Cardiac septum (tissue), 1 donor: ENCODE results near the gene DNAAF9. TPM values are rescaled to one million over a fixed set of nuclear protein-coding genes. Genes with fewer than 3 reads are reported as not detected.

Source experiments
- DNase-seq: peaks from one replicate; pipeline ENCODE4 v3.0.0-alpha.2; 2020; ENCODE audit warnings: low spot score
- intact Hi-C: fragments of 100-400 bp; cut with DNase I; formaldehyde crosslinking; loops from one replicate; pipeline ENCODE4 v1.14.0; 2022
- total RNA-seq: library from RNA; stranded (reverse); fragmentation: NEBNext Ultra II Directional; extraction: Animal tissue kit (Norgen Biotek cat#: 25700); gene quantifications from one replicate; pipeline ENCODE4 v1.2.1, GENCODE V29; 2021
- donor health status: DM: no; HTN: no; CAD: no.

DNAAF9 gene
- total RNA-seq, 1 donor from 2014 or later: 29.1 TPM

DNA sequence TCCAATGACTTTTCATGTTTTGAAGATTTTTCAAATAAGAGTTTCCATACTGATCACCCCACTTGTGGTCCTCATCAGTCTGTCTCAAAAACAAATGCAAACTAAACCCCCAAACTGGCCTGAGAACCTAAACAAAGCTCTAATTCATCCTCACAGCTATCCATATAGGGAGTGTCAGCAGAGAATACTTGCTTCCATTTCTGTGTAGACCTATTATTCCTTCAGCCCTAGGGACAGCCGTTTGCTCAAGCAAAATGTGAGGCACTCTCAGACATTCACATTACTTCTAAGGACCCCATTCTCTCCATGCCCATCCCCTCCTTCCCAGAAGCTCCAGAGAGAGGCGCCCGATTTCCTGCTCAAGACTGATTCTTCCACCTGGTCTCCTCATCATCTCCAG lies 24.6 kb downstream of the DNAAF9 start:
- no peak for DNase-seq

DNA sequence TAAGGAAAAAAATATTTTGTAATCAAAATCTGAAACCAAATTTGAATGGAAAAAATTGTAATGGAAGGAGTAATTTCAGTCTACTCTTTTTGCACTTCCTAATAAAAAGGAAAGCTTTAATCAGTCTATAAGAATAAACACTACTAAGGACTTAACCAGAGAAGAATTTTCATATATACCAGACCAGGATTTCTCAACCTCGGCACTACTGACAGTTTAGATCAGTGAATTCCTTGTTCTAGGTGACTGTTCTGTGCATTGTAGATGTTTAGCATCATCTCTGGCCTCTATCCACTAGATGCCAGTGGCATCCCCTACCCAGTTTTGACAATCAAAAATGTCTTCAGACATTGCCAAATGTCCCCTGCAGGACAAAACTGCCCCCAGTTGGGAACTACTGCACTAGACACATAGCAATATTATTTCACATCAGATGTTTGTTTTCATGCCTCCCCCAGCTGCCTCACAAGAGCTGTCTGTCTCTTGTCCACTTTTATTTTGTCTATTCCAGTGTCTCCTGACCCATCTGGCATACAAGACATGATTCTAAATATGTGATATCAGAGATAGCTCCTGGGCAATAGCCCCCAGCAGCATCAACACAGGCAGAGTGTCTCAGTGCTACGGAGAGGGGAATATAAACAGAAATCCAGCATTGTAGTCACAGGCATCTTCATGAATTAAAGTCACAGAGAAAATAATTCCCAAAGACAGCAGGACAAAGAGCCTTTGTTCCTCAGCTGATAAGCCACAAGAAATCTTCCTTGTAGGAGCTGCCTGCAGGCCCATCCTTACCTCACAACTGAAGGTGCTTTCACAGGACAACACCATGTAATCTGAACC lies 27.0 kb downstream of the DNAAF9 start:
- intact Hi-C loops: no loop called here
- no peak for DNase-seq

More for the DNA sequence above, 24.6 kb downstream of the DNAAF9 start:
- intact Hi-C loops: no loop called here

- intact Hi-C loops: no loop called here
- DNase-seq: no peak
These were observed 29.3 kb downstream of the DNAAF9 start for GRCh38 chr20:3378138-3378537.

- intact Hi-C loops: no loop called here
These were observed 29.8 kb downstream of the DNAAF9 start for GRCh38 chr20:3377644-3378043.

GRCh38 chr20:3374296-3374695 lies 33.2 kb downstream of the DNAAF9 start:
- DNase-seq: no peak
- intact Hi-C loops: no loop called here

More at GRCh38 chr20:3377644-3378043, 29.8 kb downstream of the DNAAF9 start:
- no peak for DNase-seq

GRCh38 chr20:3371754-3372153 lies 35.7 kb downstream of the DNAAF9 start:
- no peak for DNase-seq
- intact Hi-C loops: no loop called here

DNA sequence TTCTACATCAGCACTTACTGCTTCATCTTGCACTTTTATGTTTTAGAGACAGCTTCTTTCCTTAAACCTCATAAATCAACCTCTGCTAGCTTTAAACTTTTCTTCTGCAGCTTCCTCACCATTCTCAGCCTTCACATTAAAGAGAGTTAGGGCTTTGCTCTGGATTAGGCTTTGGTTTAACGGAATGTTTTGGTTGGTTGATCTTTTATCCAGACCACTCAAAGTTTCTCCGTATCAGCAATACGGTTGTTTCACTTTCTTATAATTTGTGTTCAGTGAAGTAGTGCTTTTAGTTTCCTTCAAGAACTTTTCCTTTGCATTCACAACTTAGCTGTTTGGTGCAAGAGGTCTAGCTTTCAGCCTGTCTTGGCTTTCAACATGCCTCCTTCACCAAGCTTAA lies 40.4 kb downstream of the DNAAF9 start:
- intact Hi-C loops: no loop called here
- no peak for DNase-seq

- no peak for DNase-seq
- intact Hi-C loops: no loop called here
These were observed 43.0 kb downstream of the DNAAF9 start for GRCh38 chr20:3364323-3365013.

DNA sequence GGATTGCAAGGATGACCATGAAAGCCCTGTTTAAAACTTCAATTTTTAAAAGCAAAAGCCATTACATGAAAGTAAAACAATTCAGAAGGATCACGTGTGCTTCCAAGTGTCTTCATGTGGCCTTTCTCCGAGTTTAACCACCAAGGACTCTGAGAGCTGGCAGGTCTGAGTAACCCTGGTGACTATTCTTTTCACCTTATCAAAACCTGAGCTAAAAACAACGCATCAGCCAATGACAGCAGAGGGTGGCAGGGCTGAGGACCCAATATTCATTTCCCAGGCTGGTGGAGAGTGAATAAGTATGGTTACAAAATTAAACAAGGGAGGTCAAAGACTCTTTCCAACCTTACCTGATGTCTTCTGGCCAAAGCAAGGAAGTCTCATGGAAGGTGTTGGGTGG lies 46.7 kb downstream of the DNAAF9 start:
- DNase-seq: no peak
- intact Hi-C loops: no loop called here

- intact Hi-C loops: loop anchor here (10.0 kb wide), 1 partner anchor 46 kb away; the partner anchor contains the start of gene DNAAF9
These were observed 48.7 kb downstream of the DNAAF9 start for GRCh38 chr20:3358676-3359340.

More at GRCh38 chr20:3358676-3359340, 48.7 kb downstream of the DNAAF9 start:
- no peak for DNase-seq

Other genes starting within 250 kb of the DNAAF9 start
- 23.2 TPM for gene FASTKD5, start 247.8 kb downstream of the DNAAF9 start, total RNA-seq
- 3.9 TPM for gene UBOX5, start 247.8 kb downstream of the DNAAF9 start, total RNA-seq
- 6.9 TPM for gene LZTS3, start 234.1 kb downstream of the DNAAF9 start, total RNA-seq
- gene DDRGK1, start 203.0 kb downstream of the DNAAF9 start, total RNA-seq: 29.1 TPM
- gene ITPA, start 198.2 kb downstream of the DNAAF9 start, total RNA-seq: 24.1 TPM
- gene SLC4A11, start 168.5 kb downstream of the DNAAF9 start, total RNA-seq: 0.35 TPM
- gene ATRN, start 63.3 kb upstream of the DNAAF9 start, total RNA-seq: 36.9 TPM